GM12891 (cell line): ENCODE results near the gene MAML2.

ENCODE experiments used
- POLR2A ChIP-seq: IDR thresholded peaks from 2 replicates; pipeline ENCODE4 v1.6.1; 2011; ENCODE audit warnings: low read depth, low read length, control low read depth
- POLR2AphosphoS5 ChIP-seq: IDR thresholded peaks from 2 replicates; pipeline ENCODE4 v1.6.1; 2011; ENCODE audit warnings: low read depth, low read length, control low read depth
- TAF1 ChIP-seq: IDR thresholded peaks from 2 replicates; pipeline ENCODE4 v1.6.1; 2011; ENCODE audit warnings: low read depth, low read length, control low read depth

- no peak for TF ChIP-seq POLR2AphosphoS5
- TF ChIP-seq POLR2A = no peak
- no peak for TF ChIP-seq TAF1
Observed at GRCh38 chr11:96322775-96323641, 20.0 kb downstream of the MAML2 start.
